ENCODE data around the gene UHRF2.

Gene UHRF2

DNA sequence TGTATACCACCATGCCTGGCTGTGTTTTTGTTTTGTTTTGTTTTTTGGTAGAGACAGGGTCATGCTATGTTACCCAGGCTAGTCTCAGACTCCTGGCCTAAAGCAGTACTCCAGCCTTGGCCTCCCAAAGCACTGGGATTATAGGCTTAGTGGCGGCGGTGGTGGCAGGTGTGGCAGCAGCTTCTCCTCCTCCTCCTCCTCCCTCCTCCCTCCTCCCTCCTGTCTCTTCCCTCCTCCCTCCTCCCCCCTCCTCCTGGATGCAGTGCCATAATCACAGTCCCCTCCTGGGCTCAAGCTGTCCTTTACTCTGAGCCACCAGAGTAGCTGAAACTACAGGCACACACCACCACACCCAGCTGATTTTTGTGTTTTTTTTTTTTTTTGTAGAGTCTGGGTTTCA lies 71.2 kb downstream of the UHRF2 start:
- TF ChIP-seq CTCF (IDR thresholded peaks at IDR 0.05; ENCODE audit: insufficient read depth, low read depth, low read length, missing control alignments), result no peak
- no peak for DNase-seq (ENCODE audit: low read depth)
- no peak overlapping the region for H3K4me3 ChIP-seq (ENCODE audit: low read length)

GRCh38 chr9:6488395-6488794 lies 75.4 kb downstream of the UHRF2 start:
- no peak overlapping the region for H3K4me3 ChIP-seq (ENCODE audit: low read length)
- TF ChIP-seq CTCF (IDR thresholded peaks at IDR 0.05; ENCODE audit: insufficient read depth, low read depth, low read length, missing control alignments), result no peak
- no peak for DNase-seq (ENCODE audit: low read depth)

DNA sequence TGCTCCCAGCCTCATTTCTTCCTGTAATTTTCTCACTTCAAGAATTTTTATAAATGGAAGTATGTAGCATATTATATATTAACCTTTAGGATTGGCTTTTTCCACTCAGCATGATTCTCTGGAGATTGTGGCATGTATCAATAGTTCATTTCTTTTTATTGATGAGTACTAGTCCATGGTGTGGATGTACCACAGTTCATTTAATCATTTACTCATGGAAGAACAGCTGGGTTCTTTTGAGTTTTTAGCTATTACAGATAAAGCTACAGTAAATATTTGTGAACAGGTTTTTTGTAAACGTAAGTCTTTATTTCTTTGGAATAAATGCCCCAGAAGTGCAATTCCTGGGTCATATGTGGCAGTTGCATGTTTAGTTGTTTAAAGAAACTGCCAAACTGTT lies 76.1 kb downstream of the UHRF2 start:
- no peak overlapping the region for H3K4me3 ChIP-seq (ENCODE audit: low read length)
- TF ChIP-seq CTCF (IDR thresholded peaks at IDR 0.05; ENCODE audit: insufficient read depth, low read depth, low read length, missing control alignments), result no peak
- no peak for DNase-seq (ENCODE audit: low read depth)

DNA sequence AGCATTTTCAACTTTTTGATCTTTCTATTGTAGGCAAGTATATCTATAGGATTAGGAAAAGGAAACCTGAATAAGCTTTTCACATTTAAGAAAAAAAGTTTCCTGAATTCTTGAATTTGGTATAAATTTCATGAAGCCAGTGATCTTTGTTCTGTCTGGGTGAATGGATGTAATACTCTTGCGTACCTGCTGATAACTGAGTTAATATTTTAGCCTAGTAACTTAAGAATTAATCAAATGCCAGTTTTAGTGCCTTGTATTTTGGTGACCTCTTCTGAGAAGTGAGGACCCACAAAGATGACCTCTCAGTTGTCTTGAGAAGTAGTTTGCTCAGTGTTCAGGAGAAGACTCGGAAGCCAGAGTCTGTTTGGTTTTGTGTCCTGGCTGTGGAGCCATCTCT lies 77.9 kb downstream of the UHRF2 start:
- DNase-seq (ENCODE audit: low read depth), result no peak
- no peak for TF ChIP-seq CTCF (IDR thresholded peaks at IDR 0.05; ENCODE audit: insufficient read depth, low read depth, low read length, missing control alignments)
- no peak overlapping the region for H3K4me3 ChIP-seq (ENCODE audit: low read length)

GRCh38 chr9:6495466-6495865 lies 82.5 kb downstream of the UHRF2 start:
- DNase-seq (ENCODE audit: low read depth), result peak; percentile 36
- no peak overlapping the region for H3K4me3 ChIP-seq (ENCODE audit: low read length)
- peak; percentile 29 for TF ChIP-seq CTCF (IDR thresholded peaks at IDR 0.05; ENCODE audit: insufficient read depth, low read depth, low read length, missing control alignments)

DNA sequence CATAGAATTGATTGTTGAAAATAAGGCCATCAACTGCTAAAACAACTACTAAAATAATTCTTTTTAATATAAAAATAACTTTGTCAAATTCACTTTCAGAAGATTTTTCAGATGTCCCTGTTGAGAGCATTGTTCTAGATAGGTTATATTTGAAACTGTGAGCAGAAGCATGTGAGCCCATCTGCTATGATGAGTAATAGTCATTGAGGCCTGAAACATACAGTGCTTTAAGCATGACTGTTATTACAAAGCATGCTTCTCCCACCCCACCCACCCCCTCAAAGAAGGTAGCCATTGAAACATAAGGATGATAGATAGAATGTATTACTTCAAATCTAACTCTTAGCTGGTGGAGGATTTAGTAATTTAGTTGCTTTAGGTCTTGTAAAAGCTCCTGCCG lies 86.0 kb downstream of the UHRF2 start:
- no peak for TF ChIP-seq CTCF (IDR thresholded peaks at IDR 0.05; ENCODE audit: insufficient read depth, low read depth, low read length, missing control alignments)
- DNase-seq (ENCODE audit: low read depth), result peak; percentile 67
- H3K4me3 ChIP-seq (ENCODE audit: low read length), result no peak overlapping the region

GRCh38 chr9:6501526-6502210 lies 88.7 kb downstream of the UHRF2 start:
- no peak overlapping the region for H3K4me3 ChIP-seq (ENCODE audit: low read length)
- no peak for DNase-seq (ENCODE audit: low read depth)
- no peak for TF ChIP-seq CTCF (IDR thresholded peaks at IDR 0.05; ENCODE audit: insufficient read depth, low read depth, low read length, missing control alignments)
